22Rv1 (cell line): ENCODE results near the gene VSTM1.

ENCODE experiments used
- H3K27ac ChIP-seq: fragments of 450-650 bp; 2 replicates; pipeline ENCODE4 v1.5.1; 2017
- CTCF ChIP-seq: fragments of 450-650 bp; IDR thresholded peaks from 2 replicates; pipeline ENCODE4 v1.5.1; 2017; ENCODE audit warnings: mild to moderate bottlenecking
- ZFX ChIP-seq: fragments of 450-650 bp; IDR thresholded peaks from 2 replicates; pipeline ENCODE4 v1.6.1; 2017; ENCODE audit warnings: antibody characterized with exemption, borderline replicate concordance

The VSTM1 gene

DNA sequence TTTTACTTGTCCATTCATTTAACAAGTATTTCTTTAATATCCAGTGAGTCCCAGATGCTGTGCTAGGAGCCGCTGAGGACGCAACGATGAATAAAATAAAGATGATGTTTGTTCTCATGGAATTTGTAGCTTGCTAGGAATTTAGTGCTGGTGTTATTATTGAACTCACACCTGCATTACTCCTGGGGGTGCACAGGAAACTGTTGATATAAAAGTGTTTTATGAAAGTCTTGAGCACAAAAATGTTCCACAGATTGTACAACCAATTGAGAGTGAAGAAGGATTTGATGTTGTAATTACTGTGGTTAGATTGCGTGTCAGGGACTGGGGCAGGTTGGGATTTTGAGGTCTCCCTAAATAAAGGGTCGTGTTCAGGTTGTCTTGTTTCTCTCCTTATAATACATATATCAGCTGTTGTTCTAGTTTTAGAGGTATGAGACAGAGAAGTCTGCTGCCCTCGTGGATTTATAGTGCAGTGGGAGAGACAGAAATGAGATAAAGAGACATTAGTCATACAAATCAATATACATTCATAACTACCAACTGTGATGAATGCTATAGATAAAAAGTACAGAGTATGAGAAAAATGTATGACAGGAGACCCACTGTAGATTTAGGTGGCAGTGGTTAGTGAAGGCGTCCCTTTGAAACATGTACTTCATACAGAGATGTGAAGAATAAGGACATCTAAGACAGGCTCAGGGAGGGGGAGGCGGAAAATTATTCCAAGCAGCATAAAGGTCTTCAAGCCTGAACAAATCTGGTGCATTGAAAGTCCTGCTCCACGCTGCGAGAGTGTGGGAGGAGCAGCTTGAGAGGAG lies 61.0 kb downstream of the VSTM1 start:
- TF ChIP-seq ZFX (no peak), CTCF (no peak)
- no peak overlapping the region for H3K27ac ChIP-seq

GRCh38 chr19:54001496-54001895 lies 62.2 kb downstream of the VSTM1 start:
- H3K27ac ChIP-seq = no peak overlapping the region
- TF ChIP-seq CTCF (no peak), ZFX (no peak)

DNA sequence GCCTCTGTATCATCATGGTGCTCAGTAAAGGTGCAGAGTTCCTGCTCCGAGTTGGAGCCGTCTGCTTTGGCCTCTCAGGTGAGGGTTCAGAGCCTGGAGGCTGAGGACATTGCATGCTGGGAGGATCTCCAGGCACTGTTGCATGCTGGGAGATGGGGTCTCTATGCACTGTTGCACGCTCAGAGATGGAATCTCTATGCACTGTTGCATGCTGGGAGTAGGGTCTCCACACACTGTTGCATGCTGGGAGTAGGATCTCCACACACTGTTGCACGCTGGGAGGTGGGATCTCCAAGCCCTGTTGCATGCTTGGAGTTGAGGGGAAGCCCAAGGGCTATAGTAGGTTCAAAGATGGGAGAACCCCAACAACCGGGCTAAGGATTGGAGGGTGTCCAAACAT lies 64.0 kb downstream of the VSTM1 start:
- H3K27ac ChIP-seq = no peak overlapping the region
- TF ChIP-seq ZFX = no peak
- TF ChIP-seq CTCF = no peak

DNA sequence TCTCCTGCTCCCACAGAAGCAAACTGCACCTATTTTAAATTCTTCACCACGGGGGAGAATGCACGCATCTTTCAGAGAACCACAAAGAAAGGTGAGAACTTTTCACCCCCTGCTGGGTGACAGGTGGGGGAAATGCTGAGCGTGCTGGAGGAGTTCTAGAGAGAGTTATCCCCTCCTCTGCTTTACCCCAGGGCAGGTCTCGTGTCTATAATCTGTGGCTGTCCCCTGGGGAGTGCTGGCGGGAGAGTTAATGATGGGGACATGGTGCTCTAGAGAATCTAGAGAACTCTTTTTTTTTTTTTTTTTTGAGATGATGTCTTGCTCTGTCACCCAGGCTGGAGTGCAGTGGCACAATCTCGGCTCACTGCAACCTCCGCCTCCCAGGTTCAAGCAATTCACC lies 65.5 kb downstream of the VSTM1 start:
- no peak for TF ChIP-seq ZFX
- TF ChIP-seq CTCF = no peak
- no peak overlapping the region for H3K27ac ChIP-seq

DNA sequence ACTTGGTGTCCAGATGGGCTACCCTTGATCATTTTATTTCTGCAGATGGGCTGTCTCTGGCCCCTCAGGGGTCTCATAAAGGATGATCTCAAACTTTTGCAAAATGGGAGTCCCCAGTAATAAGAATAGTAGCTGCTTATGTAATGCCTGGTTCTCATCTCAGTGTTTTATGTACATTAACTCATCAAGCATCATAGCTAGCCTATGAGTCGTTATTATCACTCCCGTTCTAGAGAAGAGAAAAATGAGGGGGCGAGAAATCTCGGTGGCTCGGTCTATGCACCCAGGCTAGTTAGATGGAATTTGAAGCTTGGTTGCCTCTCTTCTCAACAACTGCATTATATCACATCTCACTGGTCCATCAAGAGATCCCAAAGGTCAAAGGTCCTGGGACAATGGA lies 68.9 kb downstream of the VSTM1 start:
- no peak overlapping the region for H3K27ac ChIP-seq
- no peak for TF ChIP-seq CTCF
- TF ChIP-seq ZFX = no peak

DNA sequence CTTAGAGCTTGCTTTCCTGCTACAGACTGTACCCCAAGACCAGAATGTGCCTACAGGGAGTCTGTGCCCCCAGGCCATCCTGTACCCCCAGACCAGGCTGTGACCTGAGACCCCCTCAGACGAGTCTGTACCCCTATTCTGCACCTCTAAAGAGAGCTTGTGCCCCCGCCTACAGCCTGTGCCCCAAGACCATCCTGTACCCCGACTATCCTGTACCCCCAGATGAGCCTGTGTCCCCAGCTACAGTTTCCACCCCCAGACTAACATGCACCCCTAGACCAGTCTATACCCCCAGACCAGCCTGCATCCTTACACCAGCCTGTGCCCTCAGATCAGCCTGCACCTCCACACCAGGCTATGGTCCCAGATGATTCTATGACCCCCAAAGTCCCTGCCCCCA lies 70.2 kb downstream of the VSTM1 start:
- TF ChIP-seq CTCF (no peak), ZFX (no peak)
- no peak overlapping the region for H3K27ac ChIP-seq

GRCh38 chr19:53992815-53993214 lies 70.9 kb downstream of the VSTM1 start:
- no peak overlapping the region for H3K27ac ChIP-seq
- TF ChIP-seq CTCF (no peak), ZFX (no peak)
